Renal cortex interstitium (tissue), 11 donors: Measurements from ENCODE around the gene FBXW8. TPM values are rescaled to one million over a fixed set of nuclear protein-coding genes. Genes with fewer than 3 reads are reported as not detected.

ENCODE experiments used
- DNase-seq, 11 donors: peaks; one replicate each; pipeline ENCODE4 v3.0.0-alpha.2; 2013; ENCODE audit warnings: low read depth in 9 of 11, low spot score in 4 of 11; ENCODE audit errors: extremely low read depth in 1 of 11
- polyA plus RNA-seq, 3 donors: library from polyadenylated mRNA; unstranded; fragments of 120-200 nt; gene quantifications; one replicate each; pipeline ENCODE4 v1.2.1, GENCODE V29; 2013; ENCODE audit not compliant: insufficient read length in 3 of 3

Gene FBXW8
- polyA plus RNA-seq, 3 donors = 24.4 to 25.3 (median 24.4) TPM

DNA sequence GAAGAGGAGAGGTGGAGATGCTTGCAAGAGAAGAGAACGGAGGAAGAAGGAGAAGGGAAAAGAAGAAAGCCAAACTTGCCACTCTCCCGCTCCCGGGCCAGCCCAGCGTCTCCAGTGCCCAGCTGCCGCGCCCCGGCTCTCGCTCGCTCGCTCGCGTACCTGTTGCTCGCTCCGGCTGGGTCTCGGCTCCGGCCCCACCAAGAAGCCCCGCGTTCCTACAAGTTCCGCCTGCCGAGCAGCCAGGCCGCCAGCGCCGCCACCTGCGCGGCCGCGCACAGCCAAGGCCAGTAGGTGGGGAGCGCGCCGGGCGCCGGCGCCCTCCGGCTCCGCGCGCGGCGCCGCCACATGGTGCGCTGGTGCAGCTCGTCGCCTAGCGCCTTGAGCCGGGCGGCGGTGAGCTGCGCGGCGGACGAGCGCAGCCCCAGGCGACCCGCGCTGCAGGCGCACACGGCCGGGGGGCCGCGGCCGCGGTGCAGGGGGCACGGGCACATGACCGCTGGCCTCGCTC lies 29.9 kb upstream of the FBXW8 start:
- DNase-seq = peak in 5 of 11 donors; percentile 38 to 58 (median 51)

DNA sequence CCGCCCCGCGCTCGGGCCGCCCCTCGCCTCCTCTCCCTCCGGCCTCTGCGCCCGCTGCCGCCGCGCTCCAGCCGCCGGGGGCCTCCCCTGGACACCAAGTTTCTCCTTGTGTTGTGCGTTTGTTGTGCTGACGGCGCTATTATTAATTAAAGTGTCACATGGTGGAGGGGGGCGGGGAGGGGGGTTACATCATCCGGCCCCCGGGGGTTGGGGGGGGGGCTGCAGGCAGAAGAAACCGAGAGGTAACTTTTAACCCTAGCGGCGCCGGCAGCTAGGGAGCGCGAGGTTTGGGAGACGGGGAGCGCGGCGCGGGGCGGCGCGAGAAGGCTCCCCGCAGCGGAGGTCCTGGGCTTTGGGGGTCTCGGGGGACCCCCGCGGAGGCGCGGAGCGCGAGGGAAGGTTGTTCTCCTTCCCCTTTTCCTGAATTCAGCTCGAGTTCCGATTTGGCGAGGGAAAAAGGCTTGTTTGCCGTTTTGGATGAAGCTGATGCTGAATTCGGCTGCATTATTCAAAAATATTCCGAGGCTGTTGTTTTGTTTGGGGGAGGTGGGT lies 29.3 kb upstream of the FBXW8 start, which contains the start of gene HRK:
Gene HRK (minus strand): TSS at position 117 of the 552 bp plus-strand sequence. CDS start 134 bp downstream, outside the sequence.
- DNase-seq = no peak

DNA sequence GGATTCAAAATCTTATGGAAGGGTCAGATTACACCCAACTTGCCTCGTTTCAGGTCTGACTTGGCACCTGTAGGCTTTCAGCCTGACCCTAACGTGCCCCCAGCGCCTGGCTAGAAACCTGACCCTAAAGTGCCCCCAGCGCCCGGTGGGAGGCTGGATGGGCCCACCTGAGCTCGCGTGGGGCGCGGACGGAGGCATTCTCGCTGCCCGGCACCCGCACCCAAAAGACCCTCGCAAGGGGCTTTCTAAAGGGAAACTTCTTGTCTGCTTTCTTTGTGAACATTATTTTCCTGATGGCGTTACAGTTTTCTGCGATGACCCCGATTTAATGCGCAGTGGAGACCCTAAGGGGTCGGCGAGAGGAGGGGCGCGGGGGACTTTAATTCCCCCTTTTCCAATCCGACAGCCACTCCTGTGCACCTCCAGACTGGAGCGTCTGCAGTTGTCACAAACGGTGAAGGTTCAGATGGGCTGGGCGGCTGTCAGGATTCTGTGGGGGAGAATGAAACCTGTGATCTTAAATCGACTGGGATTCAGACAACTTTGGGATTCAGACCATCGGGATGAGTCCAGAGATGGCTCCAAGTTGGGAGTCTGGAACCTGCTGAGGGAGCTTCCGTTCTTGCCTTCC lies 28.8 kb upstream of the FBXW8 start:
- no peak for DNase-seq

DNA sequence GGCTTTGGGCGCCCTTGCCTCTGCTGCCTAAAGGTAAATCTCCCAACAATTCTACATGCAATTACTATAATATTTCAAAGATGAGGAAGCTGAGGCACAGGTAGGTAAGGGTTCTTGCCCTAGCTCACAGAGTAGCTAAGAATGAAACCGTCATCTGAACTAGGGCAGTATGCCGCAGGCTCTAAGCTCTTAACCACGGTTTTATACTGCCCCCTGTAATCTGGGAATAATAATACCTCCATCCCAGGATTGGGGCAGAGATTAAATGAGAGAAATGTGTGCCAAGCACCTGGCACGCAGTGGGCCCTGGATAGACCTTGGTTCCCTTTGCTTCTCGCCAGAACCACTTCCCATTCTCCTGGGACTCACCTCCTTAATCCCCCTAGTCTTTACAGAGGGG lies 28.0 kb upstream of the FBXW8 start:
- DNase-seq = no peak

DNA sequence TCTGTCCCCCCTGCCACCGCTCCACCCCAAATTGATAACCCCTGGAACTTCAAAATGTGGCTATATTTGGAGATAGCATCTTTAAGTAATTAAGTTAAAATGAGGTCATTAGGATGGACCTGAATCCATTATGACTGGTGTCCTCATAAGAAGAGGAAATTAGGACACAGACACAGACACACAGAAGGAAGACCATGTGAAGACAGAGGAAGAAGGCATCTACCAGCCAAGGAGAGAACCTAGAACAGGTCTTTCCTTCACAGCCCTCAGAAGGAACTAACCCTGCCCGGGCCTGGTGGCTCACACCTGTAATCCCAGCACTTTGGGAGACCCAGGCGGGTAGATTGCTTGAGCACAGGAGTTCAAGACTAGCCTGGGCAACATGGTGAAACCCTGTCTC lies 25.9 kb upstream of the FBXW8 start:
- DNase-seq = no peak

DNA sequence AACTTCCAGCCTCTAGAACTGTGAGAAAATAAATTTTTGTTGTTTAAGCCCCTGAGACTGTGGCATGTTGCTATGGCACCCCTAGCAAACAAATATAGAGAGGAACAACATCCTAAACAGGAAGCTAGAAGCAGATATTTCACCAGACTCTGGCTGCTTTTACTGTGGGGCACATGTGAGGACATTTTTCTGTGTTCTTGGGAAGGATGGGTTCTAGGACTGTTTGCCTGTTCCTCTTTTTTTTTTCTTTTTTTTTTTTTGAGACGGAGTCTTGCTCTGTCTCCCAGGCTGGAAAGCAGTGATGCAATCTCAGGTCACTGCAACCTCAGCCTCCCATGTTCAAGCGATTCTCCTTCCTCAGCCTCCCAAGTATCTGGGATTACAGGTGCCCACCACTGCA lies 25.3 kb upstream of the FBXW8 start:
- DNase-seq = no peak

DNA sequence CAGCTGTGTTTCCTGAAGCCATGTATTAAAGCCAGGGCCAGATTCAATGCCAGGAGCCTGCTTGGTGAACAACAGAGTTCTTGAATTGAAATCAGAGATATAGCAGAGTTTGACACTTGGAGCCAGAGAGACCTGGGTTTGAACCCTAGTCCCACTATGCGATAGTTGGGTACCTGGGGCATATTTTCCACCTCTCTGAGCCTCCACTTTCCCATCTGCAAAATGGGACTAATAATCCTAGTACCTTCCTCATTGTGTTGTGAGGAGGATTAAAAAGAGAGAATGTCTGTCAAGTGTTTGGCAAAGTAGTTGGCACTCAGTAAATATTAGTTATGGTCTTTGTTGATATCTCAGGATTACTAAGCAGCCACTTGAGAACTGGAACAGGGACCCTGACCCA lies 23.5 kb upstream of the FBXW8 start:
- DNase-seq = no peak

DNA sequence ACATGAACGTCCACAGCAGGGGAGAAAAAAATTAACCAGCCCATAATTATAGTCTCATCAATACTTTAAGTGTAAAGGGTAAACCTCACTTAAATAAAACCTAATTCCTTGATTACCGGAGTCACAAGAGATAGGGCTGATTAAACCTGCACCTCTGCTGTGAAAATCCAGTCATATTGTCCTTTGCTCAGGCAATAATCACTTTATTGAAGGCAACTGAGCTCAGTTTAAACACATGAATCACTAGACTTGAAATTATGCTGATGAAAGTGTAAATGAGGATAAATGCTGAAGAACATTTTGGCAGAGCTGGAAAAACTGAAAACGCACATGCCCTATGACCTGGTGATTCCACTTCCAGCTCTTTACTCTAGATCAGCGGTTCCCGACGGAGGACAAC lies 22.9 kb upstream of the FBXW8 start:
- no peak for DNase-seq

DNA sequence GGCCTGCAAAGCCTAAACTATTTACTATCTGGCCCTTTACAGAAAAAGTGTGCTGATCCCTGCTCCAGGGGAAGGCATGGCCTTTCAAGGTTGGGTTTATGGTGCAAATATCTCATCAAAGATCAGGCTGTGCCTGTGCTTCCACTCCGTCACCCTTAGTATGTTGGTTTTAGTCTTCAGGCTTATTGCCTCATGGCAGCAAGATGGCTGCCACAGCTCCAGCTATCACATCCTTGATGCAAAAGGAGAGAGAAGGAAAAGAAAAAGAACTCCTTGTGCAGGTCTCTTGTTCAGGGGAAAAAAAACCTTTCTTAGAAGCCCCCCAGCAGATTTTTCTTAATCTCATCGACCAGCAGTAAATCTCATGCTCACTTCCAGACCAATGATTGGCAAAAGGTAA lies 20.4 kb upstream of the FBXW8 start:
- no peak for DNase-seq

DNA sequence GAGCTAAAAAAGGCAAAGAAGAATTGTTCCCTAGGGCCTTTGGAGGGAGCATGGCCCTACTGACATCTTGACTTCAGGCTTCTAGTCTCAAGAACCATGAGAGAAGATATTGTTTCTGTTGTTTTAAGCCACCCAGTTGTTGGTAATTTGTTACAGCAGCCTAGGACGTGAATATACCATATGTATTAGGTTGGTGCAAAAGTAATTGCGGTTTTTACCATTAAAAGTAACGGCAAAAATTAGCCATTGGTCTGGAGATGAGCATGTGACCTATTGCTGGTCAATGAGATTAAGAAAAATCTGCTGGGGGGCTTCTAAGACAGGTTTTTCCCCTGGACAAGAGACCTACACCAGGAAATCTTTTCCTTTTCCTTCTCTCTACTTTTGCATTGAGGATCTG lies 19.7 kb upstream of the FBXW8 start:
- no peak for DNase-seq

DNA sequence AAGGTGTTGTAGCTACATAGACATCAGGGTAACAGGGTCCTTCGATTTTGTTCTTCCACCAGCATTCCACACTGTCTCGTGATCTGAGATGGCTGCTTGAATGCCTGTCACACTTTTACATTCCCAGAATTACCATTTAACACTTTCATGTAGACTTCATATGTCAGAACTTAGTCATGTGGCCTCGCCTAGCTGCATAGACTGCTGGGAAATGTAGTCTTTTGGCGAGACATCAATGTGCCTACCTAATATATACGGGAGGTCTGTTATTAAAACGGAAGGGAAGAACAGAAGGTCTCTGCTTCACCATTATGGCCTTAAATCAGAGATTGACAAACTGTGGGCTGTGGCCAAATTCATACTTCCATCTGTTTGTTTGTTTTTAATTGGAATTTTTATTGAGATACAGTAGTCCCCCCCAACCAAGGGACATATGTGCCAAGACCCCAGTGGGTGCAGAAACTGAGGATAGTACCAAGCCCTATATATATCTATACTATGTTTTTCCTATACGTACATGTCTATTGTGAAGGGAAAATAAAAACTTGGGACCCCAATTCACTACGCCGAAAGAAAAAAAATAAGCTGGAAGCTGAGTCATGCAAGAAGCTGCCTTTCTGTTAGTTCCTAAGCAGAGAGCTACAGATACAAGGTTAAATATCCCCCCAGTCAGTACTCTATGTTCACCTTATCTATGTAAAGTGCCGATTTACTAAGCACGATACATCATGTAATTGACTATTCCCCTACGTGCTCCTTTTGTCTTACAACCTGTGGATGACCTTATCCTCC lies 18.2 kb upstream of the FBXW8 start:
- no peak for DNase-seq

DNA sequence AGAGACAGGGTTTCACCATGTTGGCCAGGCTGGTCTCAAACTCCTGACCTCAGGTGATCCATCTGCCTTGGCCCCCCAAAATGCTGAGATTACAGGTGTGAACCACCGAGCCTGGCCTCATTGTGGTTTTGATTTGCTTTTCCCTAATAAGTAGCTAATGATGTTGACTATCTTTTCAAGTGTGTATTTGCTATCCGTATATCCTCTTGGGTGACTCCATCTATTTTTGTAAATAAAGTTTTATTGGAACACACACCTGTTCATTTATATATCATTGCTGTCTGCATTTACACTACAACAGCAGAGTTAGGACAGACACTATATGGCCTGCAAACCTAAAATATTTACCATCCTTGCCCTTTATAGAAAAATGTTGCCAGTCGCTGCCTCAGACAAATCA lies 15.8 kb upstream of the FBXW8 start:
- no peak for DNase-seq

DNA sequence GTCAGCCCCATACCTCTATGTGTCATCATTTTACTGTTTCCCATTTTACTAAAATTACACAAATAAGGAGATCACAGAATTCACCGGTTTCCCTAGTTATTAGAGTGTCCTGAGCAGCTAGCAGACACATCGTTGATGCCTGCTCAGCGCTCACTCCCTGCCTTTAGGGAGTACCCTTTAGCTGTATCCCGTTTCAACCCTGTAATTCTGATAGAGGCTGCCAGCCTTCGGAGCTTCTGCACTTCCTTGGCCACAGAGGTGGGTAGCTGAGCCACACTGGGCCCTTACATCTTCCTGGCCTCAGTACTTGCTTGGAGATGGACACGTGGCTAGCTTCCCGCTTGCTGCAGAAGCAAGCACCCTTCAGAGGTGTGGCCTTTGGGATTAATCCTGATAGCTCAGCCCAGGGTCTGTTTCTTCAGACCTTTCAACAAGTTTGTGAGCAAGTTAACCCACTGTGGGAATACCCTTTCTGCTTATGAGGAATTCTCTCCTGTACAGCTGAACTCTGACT lies 14.3 kb upstream of the FBXW8 start:
- no peak for DNase-seq

DNA sequence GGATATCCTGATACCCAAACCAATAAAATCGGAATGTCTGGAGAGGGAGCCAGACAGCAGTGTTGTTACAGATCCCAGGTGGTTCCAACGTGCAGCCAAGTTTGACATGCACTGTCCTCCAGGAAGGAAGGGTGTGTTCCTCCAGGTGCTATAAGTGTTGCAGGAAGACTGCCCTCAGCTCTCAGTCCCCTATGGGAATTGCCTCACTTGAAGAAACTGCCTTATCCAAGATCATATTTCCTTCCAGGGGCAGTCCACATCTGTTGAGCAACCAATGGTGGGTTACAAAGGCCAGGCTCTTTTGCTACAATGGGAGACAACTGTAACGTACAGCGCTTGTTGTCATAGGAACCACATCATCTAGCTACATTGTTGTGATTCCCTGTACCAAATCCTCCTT lies 13.3 kb upstream of the FBXW8 start:
- DNase-seq = no peak

DNA sequence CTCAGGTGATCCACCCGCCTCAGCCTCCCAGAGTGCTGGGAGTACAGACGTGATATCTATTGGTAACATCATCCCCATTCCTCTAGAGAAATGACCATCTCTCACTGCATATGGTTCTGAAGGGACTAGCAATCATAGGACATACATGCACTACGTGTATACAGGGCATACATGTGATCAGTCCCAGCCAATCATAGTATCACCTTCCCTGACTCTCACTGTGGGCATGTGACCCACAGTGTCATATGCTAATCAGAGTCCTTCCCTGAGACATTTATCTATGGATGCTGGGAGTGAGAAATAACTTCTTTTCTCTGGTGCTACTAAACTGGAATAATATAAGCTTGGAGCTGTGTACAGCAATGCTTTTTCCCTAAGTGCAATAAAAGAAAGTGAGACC lies 12.1 kb upstream of the FBXW8 start:
- DNase-seq = no peak

DNA sequence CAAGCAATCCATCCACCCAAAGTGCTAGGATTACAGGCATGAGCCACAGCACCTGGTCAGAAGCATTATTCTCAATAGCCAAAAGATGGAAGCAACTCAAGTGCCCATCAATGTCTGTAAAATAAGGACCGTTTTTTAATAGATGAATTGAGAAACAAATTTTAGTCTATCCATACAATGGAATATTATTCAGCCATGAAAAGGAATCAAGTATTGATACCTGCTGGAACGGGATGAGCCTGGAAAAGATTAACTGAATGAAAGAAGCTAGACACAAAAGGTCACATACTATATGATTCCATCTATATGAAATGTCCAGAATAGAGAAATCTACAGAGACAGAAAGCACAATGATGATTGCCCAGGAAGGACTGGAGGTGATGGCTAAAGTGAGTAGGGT lies 9.1 kb upstream of the FBXW8 start:
- no peak for DNase-seq

DNA sequence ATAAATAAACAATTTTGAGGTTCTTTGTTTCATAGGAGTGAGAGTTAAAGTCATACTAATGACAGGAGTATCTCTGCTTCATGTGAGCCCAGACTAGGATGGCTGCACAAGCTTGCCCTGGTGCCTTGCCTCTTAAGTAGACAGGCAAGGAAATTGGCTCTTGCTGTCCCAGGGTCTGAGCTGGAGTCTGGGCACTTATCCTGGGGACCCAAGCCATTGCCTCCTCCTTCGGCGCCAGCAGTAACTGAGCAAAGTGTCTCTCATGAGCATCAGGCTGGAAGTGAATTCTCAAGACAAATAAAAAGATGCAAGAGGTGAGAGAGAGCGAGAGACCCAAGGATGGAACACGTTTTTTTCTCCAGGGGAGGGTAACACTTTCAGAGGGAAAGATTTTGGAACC lies 6.9 kb upstream of the FBXW8 start:
- no peak for DNase-seq

DNA sequence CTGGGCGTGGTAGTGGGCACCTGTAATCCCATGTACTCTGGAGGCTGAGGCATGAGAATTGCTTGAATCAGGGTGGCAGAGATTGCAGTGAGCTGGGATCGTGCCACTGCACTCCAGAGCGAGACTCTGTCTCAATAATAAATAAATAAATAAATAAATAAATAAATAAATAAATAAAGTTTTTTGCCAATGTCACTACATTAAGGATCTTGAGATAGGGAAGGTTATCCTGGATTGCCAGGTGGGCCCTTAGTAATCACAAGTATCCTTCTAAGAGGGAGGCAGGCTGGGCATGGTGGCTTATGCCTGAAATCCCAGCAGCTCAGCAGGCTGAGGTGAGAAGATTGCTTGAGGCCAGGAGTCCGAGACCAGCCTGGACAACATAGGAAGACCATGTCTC lies 4.5 kb upstream of the FBXW8 start:
- no peak for DNase-seq

DNA sequence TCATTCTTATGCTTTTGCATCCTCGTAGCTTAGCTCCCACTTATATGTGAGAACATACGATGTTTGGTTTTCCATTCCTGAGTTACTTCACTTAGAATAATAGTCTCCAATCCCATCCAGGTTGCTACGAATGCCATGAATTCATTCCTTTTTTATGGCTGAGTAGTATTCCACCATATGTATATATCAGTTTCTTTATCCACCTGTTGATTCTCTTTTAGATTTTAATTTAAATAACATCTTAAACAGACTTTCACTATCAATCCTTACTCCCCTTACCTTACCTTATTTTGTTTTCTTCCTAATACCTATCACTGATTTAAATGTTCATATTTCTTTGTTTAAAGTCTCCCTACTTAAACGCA lies 488 bp upstream of the FBXW8 start:
- DNase-seq = no peak

DNA sequence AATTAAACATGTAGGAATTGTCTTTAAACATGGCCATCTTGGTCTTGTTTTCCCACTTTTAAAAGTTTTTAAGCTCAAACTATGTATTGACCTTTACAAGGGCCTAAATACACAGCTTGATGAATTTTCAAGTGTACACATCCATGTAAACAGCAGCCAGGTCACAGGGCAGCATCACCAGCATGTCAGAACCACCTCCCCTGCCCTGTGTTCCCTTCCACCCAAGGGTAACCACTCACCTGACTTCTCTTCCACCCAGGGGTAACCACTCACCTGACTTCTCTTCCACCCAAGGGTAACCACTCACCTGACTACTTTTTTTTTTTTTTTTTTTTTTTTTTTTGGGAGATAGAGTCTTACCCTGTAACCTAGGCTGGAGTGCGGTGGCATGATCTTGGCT lies 4.6 kb downstream of the FBXW8 start:
- no peak for DNase-seq
